ENCODE data around the gene PIGL. TPM values are rescaled to one million over a fixed set of nuclear protein-coding genes. Genes with fewer than 3 reads are reported as not detected.

The PIGL gene
- total RNA-seq, 1 donor from 2014 or later = 65.8 TPM

GRCh38 chr17:16273499-16273898 lies 56.5 kb downstream of the PIGL start:
- intact Hi-C loops (cut with DNase I) = no loop called here
- Histone ChIP-seq H3K27me3 (no peaks in the 10 kb centered on the region), H3K4me3 (no peak overlapping the region), H3K27ac (no peak overlapping the region), H3K4me1 (no peaks in the 10 kb centered on the region), H3K9me3 (no peaks in the 10 kb centered on the region), H3K36me3 (no peaks in the 10 kb centered on the region)
- no peak for TF ChIP-seq CTCF (IDR thresholded peaks at IDR 0.05)
- TF ChIP-seq POLR2A (IDR thresholded peaks at IDR 0.05) = no peak
- no peak for TF ChIP-seq POLR2AphosphoS5 (IDR thresholded peaks at IDR 0.05; ENCODE audit: insufficient read depth in 1 of 2, low read depth in 1 of 2)
- no peak for DNase-seq (ENCODE audit: extremely low spot score in 2 of 2)

GRCh38 chr17:16273929-16274339 lies 56.9 kb downstream of the PIGL start:
- no peak for TF ChIP-seq CTCF (IDR thresholded peaks at IDR 0.05)
- TF ChIP-seq POLR2AphosphoS5 (IDR thresholded peaks at IDR 0.05; ENCODE audit: insufficient read depth in 1 of 2, low read depth in 1 of 2) = no peak
- no peak for TF ChIP-seq POLR2A (IDR thresholded peaks at IDR 0.05)
- Histone ChIP-seq H3K36me3 (no peaks in the 10 kb centered on the region), H3K27me3 (no peaks in the 10 kb centered on the region), H3K27ac (no peak overlapping the region), H3K9me3 (no peaks in the 10 kb centered on the region), H3K4me1 (no peaks in the 10 kb centered on the region), H3K4me3 (no peak overlapping the region)
- DNase-seq (ENCODE audit: extremely low spot score in 2 of 2) = no peak
- intact Hi-C loops (cut with DNase I) = no loop called here

- H3K36me3 ChIP-seq = no peaks in the 10 kb centered on the region
- H3K27me3 ChIP-seq = no peaks in the 10 kb centered on the region
- no peak overlapping the region for H3K4me3 ChIP-seq
- intact Hi-C loops (cut with DNase I) = no loop called here
- no peaks in the 10 kb centered on the region for H3K4me1 ChIP-seq
- TF ChIP-seq CTCF (IDR thresholded peaks at IDR 0.05) (no peak), POLR2A (IDR thresholded peaks at IDR 0.05) (no peak)
- H3K27ac ChIP-seq = no peak overlapping the region
- no peak for DNase-seq (ENCODE audit: extremely low spot score in 2 of 2)
- H3K9me3 ChIP-seq = no peaks in the 10 kb centered on the region
Observed at GRCh38 chr17:16275024-16275423, 58.0 kb downstream of the PIGL start.

- Histone ChIP-seq H3K9me3 (no peaks in the 10 kb centered on the region), H3K27me3 (no peaks in the 10 kb centered on the region), H3K27ac (no peak overlapping the region), H3K4me1 (no peaks in the 10 kb centered on the region), H3K36me3 (no peaks in the 10 kb centered on the region), H3K4me3 (no peak overlapping the region)
- intact Hi-C loops (cut with DNase I) = no loop called here
- TF ChIP-seq POLR2AphosphoS5 (IDR thresholded peaks at IDR 0.05; ENCODE audit: insufficient read depth in 1 of 2, low read depth in 1 of 2) (no peak), POLR2A (IDR thresholded peaks at IDR 0.05) (no peak), CTCF (IDR thresholded peaks at IDR 0.05) (no peak)
- no peak for DNase-seq (ENCODE audit: extremely low spot score in 2 of 2)
Observed at GRCh38 chr17:16277163-16277562, 60.2 kb downstream of the PIGL start.

- peaks cover 16% of the 10 kb centered on the region for H3K4me1 ChIP-seq
- H3K9me3 ChIP-seq = no peaks in the 10 kb centered on the region
- no peak overlapping the region for H3K27ac ChIP-seq
- intact Hi-C loops (cut with DNase I) = loop anchor here (10.0 kb wide), 1 partner anchor 153 kb away; no protein-coding TSS in a partner anchor
- TF ChIP-seq CTCF (IDR thresholded peaks at IDR 0.05) (no peak), POLR2AphosphoS5 (IDR thresholded peaks at IDR 0.05; ENCODE audit: insufficient read depth in 1 of 2, low read depth in 1 of 2) (no peak), POLR2A (IDR thresholded peaks at IDR 0.05) (no peak)
- H3K4me3 ChIP-seq = no peak overlapping the region
- H3K27me3 ChIP-seq = no peaks in the 10 kb centered on the region
- no peaks in the 10 kb centered on the region for H3K36me3 ChIP-seq
- no peak for DNase-seq (ENCODE audit: extremely low spot score in 2 of 2)
Observed at GRCh38 chr17:16281351-16281750, 64.3 kb downstream of the PIGL start.
